NAMALWA (cell line): ENCODE data around the gene LGR4.
"Not testable (repeated sequence)": the region's sequence is repeated elsewhere in the genome, so short reads cannot be mapped to it uniquely, and the experiment has no call there.

Experiments used
- DNase-seq: peaks from one replicate; pipeline ENCODE4 v3.0.0-alpha.2; 2015; ENCODE audit warnings: low spot score

Gene LGR4

GRCh38 chr11:27347359-27348339 is 124.9 kb downstream of the LGR4 start:
- DNase-seq, result no peak

- DNase-seq, result no peak
Measured at GRCh38 chr11:27339941-27340340, 132.6 kb downstream of the LGR4 start.

GRCh38 chr11:27334764-27335163 is 137.8 kb downstream of the LGR4 start:
- not testable (repeated sequence) for DNase-seq

GRCh38 chr11:27331981-27332380 is 140.6 kb downstream of the LGR4 start:
- no peak for DNase-seq

- DNase-seq, result no peak
Measured at GRCh38 chr11:27330633-27331270, 141.8 kb downstream of the LGR4 start.

GRCh38 chr11:27329867-27330632 is 142.5 kb downstream of the LGR4 start:
- DNase-seq, result no peak

GRCh38 chr11:27328614-27329013 is 144.0 kb downstream of the LGR4 start:
- DNase-seq, result no peak

GRCh38 chr11:27327064-27327463 is 145.5 kb downstream of the LGR4 start:
- not testable (repeated sequence) for DNase-seq

GRCh38 chr11:27322196-27322595 is 150.4 kb downstream of the LGR4 start:
- not testable (repeated sequence) for DNase-seq

GRCh38 chr11:27321340-27321739 is 151.2 kb downstream of the LGR4 start:
- DNase-seq, result not testable (repeated sequence)

- DNase-seq, result no peak
Measured at GRCh38 chr11:27319072-27319471, 153.5 kb downstream of the LGR4 start.

- no peak for DNase-seq
Measured at GRCh38 chr11:27317751-27318150, 154.8 kb downstream of the LGR4 start.
